Activated CD4-positive, alpha-beta memory T cell treated with anti-CD3 and anti-CD28 coated beads, Interleukin-2, amount 10 ng/mL, durations not matched to agents 7 days and 5 days (primary cell): ENCODE data around the gene AIF1L. TPM values are rescaled to one million over a fixed set of nuclear protein-coding genes. Genes with fewer than 3 reads are reported as not detected.
A peak's percentile ranks its signal among the peaks of the same experiment; 100 is the strongest.

ENCODE experiments used
- CTCF ChIA-PET: fragments of 350-600 bp; sonication (Branson Sonifier 250); formaldehyde crosslinking; loops from one replicate; lab custom pipeline; 2021; ENCODE audit warnings: antibody characterized with exemption, inconsistent platforms; lab: Charles Lee
- POLR2A ChIA-PET: fragments of 350-600 bp; sonication (Branson Sonifier 250); formaldehyde crosslinking; loops from one replicate; lab custom pipeline; 2021; ENCODE audit warnings: antibody characterized with exemption; lab: Charles Lee
- DNase-seq: peaks from one replicate; pipeline ENCODE4 v3.0.0-alpha.2; 2020
- H3K27ac Mint-ChIP-seq: one replicate; pipeline ENCODE4 v1.8.0; 2021; ENCODE audit warnings: mild to moderate bottlenecking, mixed read lengths
- H3K27me3 Mint-ChIP-seq: one replicate; pipeline ENCODE4 v1.8.0; 2021; ENCODE audit warnings: mixed read lengths
- H3K36me3 Mint-ChIP-seq: one replicate; pipeline ENCODE4 v1.8.0; 2021; ENCODE audit warnings: low read depth, mixed read lengths
- H3K4me1 Mint-ChIP-seq: one replicate; pipeline ENCODE4 v1.8.0; 2021; ENCODE audit warnings: mixed read lengths
- H3K4me3 Mint-ChIP-seq: one replicate; pipeline ENCODE4 v1.8.0; 2021; ENCODE audit warnings: mild to moderate bottlenecking, mixed read lengths
- H3K9me3 Mint-ChIP-seq: one replicate; pipeline ENCODE4 v1.8.0; 2021; ENCODE audit warnings: mixed read lengths
- total RNA-seq, 2 experiments: library from RNA; stranded (reverse); gene quantifications; one replicate each; pipeline ENCODE4 v1.2.3, GENCODE V29; 2021

Gene AIF1L
- total RNA-seq, 2 experiments from 2014 or later: 0.30 to 0.50 TPM

DNA sequence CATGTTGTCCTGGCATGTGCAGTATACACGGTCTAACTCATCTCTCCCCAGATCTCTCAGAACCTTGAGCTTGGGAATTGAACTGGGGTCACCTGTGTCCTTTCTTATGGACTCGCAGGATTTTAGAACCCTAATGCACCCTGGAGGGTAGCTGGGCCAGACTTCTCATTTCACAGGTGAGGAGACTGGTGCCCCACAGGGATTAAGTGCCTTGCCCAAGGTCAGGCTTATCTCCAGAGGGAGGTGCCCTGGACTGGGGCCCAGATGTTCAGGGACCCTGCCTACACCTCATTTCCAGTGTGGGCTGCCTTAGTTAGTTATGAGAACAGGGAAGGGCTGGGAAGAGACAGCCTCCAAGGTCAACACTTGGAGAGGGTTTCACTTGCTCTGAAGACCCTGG lies 25.0 kb downstream of the AIF1L start:
- no peaks in the 10 kb centered on the region for H3K9me3 Mint-ChIP-seq
- CTCF ChIA-PET: no interaction called here
- H3K4me3 Mint-ChIP-seq: no peak overlapping the region
- DNase-seq: no peak
- peaks cover 4% of the 10 kb centered on the region for H3K27me3 Mint-ChIP-seq
- POLR2A ChIA-PET: no interaction called here
- H3K36me3 Mint-ChIP-seq: no peaks in the 10 kb centered on the region
- no peak overlapping the region for H3K27ac Mint-ChIP-seq
- H3K4me1 Mint-ChIP-seq: peaks cover 14% of the 10 kb centered on the region

DNA sequence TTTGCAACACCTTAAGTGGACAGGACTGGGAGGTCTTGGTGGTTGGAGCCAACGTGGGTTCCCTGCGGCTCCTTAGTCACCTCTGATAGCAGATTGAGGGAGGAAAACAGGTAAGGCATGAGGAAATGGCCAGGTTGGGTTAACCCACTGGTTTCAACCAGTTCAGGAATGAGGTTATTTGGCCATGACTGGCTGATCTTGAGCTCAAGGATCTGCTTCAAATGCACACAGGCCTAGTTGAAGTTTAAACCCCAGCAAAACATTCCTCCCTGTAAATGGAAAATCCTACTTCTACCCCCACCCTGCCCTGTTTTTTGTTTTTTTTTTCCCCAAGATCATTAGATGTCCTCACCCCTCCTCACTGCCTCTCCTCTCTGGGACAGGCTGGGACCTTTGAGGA lies 25.8 kb downstream of the AIF1L start:
- no peak overlapping the region for H3K4me3 Mint-ChIP-seq
- CTCF ChIA-PET: no interaction called here

DNA sequence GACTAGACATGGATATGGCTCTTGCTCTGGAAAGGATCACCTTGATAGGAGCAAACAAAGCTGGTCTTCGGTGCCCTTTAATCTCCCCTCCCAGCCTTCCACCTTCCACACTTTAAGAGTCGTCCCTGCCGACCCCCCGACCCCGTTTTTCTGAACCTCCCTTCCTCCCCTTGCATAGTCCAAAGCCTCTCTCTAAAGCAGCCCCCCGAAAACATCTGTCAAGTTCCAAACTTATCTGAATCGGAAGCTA lies 28.6 kb downstream of the AIF1L start:
- peak overlapping the region; percentile 94 for H3K27ac Mint-ChIP-seq
- H3K27me3 Mint-ChIP-seq: no peaks in the 10 kb centered on the region
- CTCF ChIA-PET: interaction anchor here (0.5 to 1.7 kb wide), 3 partner anchors 55 to 212 kb away, joined by 3 to 6 read pairs (median 5); no protein-coding TSS in a partner anchor
- DNase-seq: peak; percentile 19
- peak overlapping the region; percentile 95 for H3K4me3 Mint-ChIP-seq
- H3K9me3 Mint-ChIP-seq: no peaks in the 10 kb centered on the region
- H3K36me3 Mint-ChIP-seq: peaks cover 27% of the 10 kb centered on the region
- POLR2A ChIA-PET: interaction anchor here (0.6 to 2.2 kb wide), 40 partner anchors 9 to 1820 kb away, joined by 3 to 19 read pairs (median 5); partner anchors contain the start of genes AIF1L, DDX31, EXOSC2 and FAM78A
- peaks cover 33% of the 10 kb centered on the region for H3K4me1 Mint-ChIP-seq

More for the DNA sequence above, 25.8 kb downstream of the AIF1L start:
- no peak for DNase-seq
- Mint-ChIP-seq H3K27ac (no peak overlapping the region), H3K36me3 (no peaks in the 10 kb centered on the region), H3K9me3 (no peaks in the 10 kb centered on the region), H3K27me3 (peaks cover 2% of the 10 kb centered on the region), H3K4me1 (peaks cover 20% of the 10 kb centered on the region)
- POLR2A ChIA-PET: no interaction called here

DNA sequence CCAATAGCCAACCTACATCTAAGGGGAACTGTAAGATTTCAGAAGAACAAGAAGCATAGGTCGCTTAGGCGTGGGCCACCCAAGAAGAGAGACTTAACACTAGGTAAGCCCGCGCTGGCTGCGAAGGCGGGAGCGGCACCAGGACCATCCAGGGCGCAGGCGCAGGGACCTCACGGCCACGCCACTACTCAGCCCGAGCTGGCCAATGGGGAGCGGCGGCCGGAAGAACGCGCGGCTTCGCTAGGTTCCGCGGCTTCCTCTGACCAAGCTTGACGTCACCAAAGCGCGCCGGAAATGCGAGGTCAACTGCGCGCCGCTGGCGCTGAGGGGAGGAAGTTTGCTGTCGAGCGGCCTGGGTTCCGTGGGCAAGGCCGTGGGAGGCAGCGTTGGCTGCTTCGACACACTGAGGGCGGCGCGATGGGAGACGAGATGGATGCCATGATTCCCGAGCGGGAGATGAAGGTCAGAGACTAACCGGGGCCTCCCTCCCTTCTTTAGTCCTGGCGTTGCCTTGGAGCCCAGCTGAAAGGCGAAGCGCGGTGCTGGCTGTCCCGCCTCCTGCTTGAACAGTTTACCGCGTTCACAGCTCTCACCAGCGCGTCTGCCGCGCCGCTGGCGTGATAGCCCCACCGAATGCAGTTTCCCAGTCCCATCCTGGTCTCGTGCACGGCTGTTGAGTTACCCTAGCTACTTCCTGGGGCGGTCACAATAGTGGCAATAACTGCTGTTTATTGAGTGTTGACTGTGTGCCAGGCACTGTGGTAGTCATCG lies 29.1 kb downstream of the AIF1L start, which contains the start of gene NUP214:
Gene NUP214, plus strand, starts transcription at position 299 of the 771 bp plus-strand sequence. Its CDS starts 119 bp downstream, at position 418.
- ChIA-PET POLR2A (interaction anchor here (0.6 to 2.2 kb wide), 45 partner anchors 8 to 1819 kb away, joined by 3 to 19 read pairs (median 4); partner anchors contain the start of genes AIF1L, DDX31, EXOSC2 and FAM78A), CTCF (interaction anchor here (0.5 to 1.7 kb wide), 4 partner anchors 10 to 211 kb away, joined by 3 to 6 read pairs (median 4); no protein-coding TSS in a partner anchor)
- no peaks in the 10 kb centered on the region for H3K27me3 Mint-ChIP-seq
- peaks cover 35% of the 10 kb centered on the region for H3K4me1 Mint-ChIP-seq
- peak within 1 kb of the TSS; percentile 94 for H3K27ac Mint-ChIP-seq
- H3K36me3 Mint-ChIP-seq: peaks cover 29% of the 10 kb centered on the region
- DNase-seq: peak; percentile 100
- H3K4me3 Mint-ChIP-seq: peak within 1 kb of the TSS; percentile 95
- H3K9me3 Mint-ChIP-seq: no peaks in the 10 kb centered on the region

DNA sequence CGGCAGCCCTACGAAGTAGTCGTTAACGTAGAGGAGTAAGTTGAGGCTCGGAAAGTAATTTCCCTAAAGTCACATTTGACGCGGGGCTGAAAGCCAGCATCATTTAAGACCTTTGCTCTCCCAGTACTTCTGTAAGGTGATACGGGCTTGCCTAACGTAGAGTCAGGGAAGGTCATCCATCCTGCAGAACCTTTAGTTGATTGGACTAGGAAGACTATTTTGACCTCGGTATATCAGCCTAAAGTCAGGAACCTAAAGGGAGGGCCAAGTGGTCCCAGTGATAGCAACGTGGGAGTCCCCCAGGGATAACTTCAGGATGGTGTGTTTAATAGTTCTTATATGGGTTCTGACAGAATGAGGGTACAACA lies 29.7 kb downstream of the AIF1L start:
- CTCF ChIA-PET: no interaction called here
- Mint-ChIP-seq H3K36me3 (peaks cover 31% of the 10 kb centered on the region), H3K4me3 (peak overlapping the region; percentile 95), H3K27ac (peak overlapping the region; percentile 94), H3K27me3 (no peaks in the 10 kb centered on the region), H3K9me3 (no peaks in the 10 kb centered on the region), H3K4me1 (peaks cover 36% of the 10 kb centered on the region)
- POLR2A ChIA-PET: interaction anchor here (0.9 to 2.2 kb wide), 26 partner anchors 8 to 1819 kb away, joined by 3 to 19 read pairs (median 7); partner anchors contain the start of genes FAM78A, MED27 and TSC1
- DNase-seq: no peak

DNA sequence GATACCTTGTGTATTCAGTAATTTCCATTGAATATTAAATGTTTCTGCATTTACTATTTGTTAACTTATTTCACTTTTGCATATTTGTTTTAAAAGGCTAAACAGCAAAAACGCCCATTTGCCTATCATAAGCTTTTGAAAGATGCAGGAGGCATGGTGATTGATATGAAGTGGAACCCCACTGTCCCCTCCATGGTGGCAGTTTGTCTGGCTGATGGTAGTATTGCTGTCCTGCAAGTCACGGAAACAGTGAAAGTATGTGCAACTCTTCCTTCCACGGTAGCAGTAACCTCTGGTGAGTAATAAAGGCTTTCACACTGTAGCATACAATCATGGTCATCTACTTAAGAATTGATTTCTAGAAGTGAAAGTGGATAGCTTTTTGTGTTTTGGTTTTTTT lies 32.9 kb downstream of the AIF1L start:
- Mint-ChIP-seq H3K27ac (no peak overlapping the region), H3K4me1 (peaks cover 36% of the 10 kb centered on the region)

DNA sequence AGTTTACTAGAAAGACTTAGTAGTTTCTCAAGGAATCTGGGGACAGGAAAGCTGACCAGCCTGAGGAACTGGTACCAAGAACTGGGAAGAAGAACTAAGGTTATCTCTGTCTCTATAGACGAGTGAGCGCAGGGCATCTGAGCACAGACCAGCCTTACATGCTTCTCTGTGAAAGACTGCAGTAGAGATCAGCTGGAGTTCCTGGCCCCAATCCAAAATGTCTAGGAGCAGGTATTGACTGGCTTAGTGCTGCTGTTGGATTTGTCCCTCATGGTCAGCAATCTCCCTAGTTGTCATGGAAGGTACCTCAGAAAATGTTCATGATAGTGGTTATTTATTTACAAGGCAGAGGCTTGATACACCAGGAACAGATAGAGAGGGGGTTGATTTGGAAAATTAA lies 42.3 kb downstream of the AIF1L start:
- Mint-ChIP-seq H3K4me3 (no peak overlapping the region), H3K9me3 (no peaks in the 10 kb centered on the region), H3K36me3 (peaks cover 61% of the 10 kb centered on the region), H3K27me3 (no peaks in the 10 kb centered on the region), H3K4me1 (no peaks in the 10 kb centered on the region), H3K27ac (no peak overlapping the region)
- ChIA-PET CTCF (no interaction called here), POLR2A (interaction anchor here (1.5 kb wide), 1 partner anchor 13 kb away, joined by 8 read pairs; the partner anchor contains the start of gene NUP214)
- DNase-seq: no peak

More for the DNA sequence above, 32.9 kb downstream of the AIF1L start:
- Mint-ChIP-seq H3K4me3 (no peak overlapping the region), H3K27me3 (no peaks in the 10 kb centered on the region), H3K36me3 (peaks cover 50% of the 10 kb centered on the region), H3K9me3 (no peaks in the 10 kb centered on the region)
- CTCF ChIA-PET: interaction anchor here (0.7 kb wide), 1 partner anchor 1238 kb away, joined by 3 read pairs; no protein-coding TSS in a partner anchor
- POLR2A ChIA-PET: interaction anchor here (1.6 kb wide), 1 partner anchor 244 kb away, joined by 3 read pairs; no protein-coding TSS in a partner anchor
- no peak for DNase-seq

DNA sequence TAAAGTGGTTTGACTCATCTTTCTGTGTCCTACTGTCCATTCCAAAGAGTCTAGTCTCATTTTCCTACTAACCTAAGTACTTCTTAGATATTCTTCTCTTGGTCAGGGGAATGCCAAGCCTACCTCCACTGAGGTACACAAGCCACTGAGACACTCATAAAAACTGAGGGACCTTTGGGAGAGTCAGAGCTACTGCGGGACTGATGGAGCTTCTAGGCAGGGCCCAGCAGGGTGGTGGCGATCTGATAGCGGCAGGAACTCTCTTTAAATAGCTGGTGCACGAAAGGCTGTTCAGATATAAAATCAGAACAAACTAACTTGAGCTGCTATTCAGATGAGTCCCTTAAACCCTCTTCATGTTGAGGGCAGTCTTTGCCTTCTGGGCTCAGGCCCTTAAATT lies 43.8 kb downstream of the AIF1L start:
- ChIA-PET POLR2A (no interaction called here), CTCF (no interaction called here)
- Mint-ChIP-seq H3K27me3 (no peaks in the 10 kb centered on the region), H3K4me1 (no peaks in the 10 kb centered on the region), H3K36me3 (peaks cover 62% of the 10 kb centered on the region), H3K27ac (no peak overlapping the region), H3K4me3 (no peak overlapping the region), H3K9me3 (no peaks in the 10 kb centered on the region)
- no peak for DNase-seq

DNA sequence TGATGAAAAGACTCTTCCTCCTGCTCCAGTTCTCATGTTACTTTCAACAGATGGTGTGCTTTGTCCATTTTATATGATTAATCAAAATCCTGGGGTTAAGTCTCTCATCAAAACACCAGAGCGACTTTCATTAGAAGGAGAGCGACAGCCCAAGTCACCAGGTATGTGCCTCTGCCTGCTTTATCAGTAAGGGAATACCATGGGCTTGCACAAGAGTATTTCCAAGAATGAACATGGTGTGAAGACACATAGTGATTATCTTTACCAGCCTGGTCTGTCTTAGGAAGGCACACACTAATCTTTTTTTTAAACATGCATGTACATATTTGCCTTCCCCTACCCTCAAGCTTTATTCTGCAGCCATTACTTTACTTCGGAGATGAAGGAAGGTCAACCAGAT lies 44.2 kb downstream of the AIF1L start:
- Mint-ChIP-seq H3K36me3 (peaks cover 65% of the 10 kb centered on the region), H3K27me3 (no peaks in the 10 kb centered on the region), H3K4me3 (no peak overlapping the region), H3K27ac (no peak overlapping the region), H3K9me3 (no peaks in the 10 kb centered on the region), H3K4me1 (no peaks in the 10 kb centered on the region)
- CTCF ChIA-PET: no interaction called here
- POLR2A ChIA-PET: no interaction called here
- DNase-seq: no peak

DNA sequence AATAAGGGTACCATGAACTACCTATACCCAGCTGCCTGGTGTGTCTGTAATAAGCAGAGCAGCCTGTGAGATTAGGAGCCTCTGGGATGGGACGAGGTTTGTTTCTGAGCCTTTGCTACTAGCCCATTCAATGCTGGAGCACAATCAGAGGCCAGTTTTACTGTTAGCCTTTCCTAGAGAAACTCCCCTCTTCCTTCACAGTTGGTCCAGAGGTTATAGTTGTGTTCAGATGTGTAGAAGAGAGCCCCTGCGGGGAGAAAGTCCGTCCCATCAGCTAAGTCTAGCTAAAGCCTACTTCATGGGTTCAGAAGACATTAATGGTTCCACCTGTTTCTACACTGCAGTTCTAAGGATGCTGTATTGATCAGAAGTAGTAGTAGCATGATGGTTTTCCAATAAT lies 45.8 kb downstream of the AIF1L start:
- ChIA-PET CTCF (interaction anchor here (1.4 to 1.7 kb wide), 3 partner anchors 9 to 208 kb away, joined by 3 to 6 read pairs (median 3); no protein-coding TSS in a partner anchor), POLR2A (no interaction called here)
- Mint-ChIP-seq H3K27me3 (no peaks in the 10 kb centered on the region), H3K4me1 (no peaks in the 10 kb centered on the region), H3K4me3 (no peak overlapping the region), H3K9me3 (no peaks in the 10 kb centered on the region), H3K27ac (no peak overlapping the region), H3K36me3 (peaks cover 60% of the 10 kb centered on the region)
- no peak for DNase-seq

DNA sequence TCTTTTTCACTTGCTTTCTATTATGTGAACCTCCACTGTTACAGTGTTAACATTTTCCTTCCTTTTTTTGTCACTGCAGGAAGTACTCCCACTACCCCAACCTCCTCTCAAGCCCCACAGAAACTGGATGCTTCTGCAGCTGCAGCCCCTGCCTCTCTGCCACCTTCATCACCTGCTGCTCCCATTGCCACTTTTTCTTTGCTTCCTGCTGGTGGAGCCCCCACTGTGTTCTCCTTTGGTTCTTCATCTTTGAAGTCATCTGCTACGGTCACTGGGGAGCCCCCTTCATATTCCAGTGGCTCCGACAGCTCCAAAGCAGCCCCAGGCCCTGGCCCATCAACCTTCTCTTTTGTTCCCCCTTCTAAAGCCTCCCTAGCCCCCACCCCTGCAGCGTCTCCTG lies 47.9 kb downstream of the AIF1L start:
- no peak overlapping the region for H3K27ac Mint-ChIP-seq

DNA sequence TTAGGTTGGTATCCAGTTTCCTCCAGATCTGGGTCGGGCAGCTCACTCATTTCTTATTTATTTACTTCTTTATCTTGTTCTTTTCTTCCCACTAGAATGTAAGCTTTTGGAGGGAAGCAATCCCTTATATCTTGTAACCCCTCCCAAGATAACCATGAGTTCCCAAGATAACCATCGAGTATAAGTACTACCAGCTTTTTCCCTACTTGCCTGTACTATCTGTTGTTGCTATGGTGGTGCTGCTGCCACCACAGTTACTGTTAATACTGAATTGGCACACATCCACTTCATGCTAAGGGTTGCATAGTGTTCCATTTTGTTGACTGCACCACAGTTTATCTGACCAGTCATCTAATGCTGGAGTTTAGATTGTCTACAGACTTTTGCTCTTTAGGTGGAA lies 48.9 kb downstream of the AIF1L start:
- DNase-seq: no peak
- no peaks in the 10 kb centered on the region for H3K27me3 Mint-ChIP-seq
- no peaks in the 10 kb centered on the region for H3K9me3 Mint-ChIP-seq
- POLR2A ChIA-PET: interaction anchor here (0.8 kb wide), 1 partner anchor 20 kb away, joined by 3 read pairs; the partner anchor contains the start of gene NUP214
- H3K27ac Mint-ChIP-seq: no peak overlapping the region
- H3K4me1 Mint-ChIP-seq: no peaks in the 10 kb centered on the region
- H3K4me3 Mint-ChIP-seq: no peak overlapping the region
- CTCF ChIA-PET: interaction anchor here (1.3 kb wide), 1 partner anchor 191 kb away, joined by 4 read pairs; no protein-coding TSS in a partner anchor
- H3K36me3 Mint-ChIP-seq: peaks cover 62% of the 10 kb centered on the region

More for the DNA sequence above, 47.9 kb downstream of the AIF1L start:
- H3K27me3 Mint-ChIP-seq: no peaks in the 10 kb centered on the region
- no peak overlapping the region for H3K4me3 Mint-ChIP-seq
- no peaks in the 10 kb centered on the region for H3K9me3 Mint-ChIP-seq
- CTCF ChIA-PET: no interaction called here
- H3K36me3 Mint-ChIP-seq: peaks cover 62% of the 10 kb centered on the region
- H3K4me1 Mint-ChIP-seq: no peaks in the 10 kb centered on the region
- no peak for DNase-seq
- POLR2A ChIA-PET: interaction anchor here (0.9 kb wide), 1 partner anchor 315 kb away, joined by 3 read pairs; no protein-coding TSS in a partner anchor

DNA sequence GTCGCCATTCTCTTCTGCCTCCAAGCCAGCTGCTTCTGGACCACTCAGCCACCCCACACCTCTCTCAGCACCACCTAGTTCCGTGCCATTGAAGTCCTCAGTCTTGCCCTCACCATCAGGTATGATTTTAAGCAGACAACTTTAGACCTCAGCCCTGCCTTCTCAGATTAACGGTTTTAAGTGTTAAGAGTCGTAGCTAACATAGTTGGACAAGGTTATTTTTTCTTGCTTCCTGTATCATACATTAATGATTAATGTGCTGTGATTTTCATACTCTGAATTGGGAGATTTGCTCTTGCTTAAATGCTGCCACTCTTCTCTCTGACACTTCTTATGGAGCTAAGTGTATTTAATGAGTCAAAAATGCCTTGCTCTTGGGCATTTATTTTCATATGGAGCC lies 49.9 kb downstream of the AIF1L start:
- H3K36me3 Mint-ChIP-seq: peaks cover 60% of the 10 kb centered on the region
- no peak overlapping the region for H3K27ac Mint-ChIP-seq
- H3K9me3 Mint-ChIP-seq: no peaks in the 10 kb centered on the region
- DNase-seq: no peak
- ChIA-PET CTCF (interaction anchor here (1.3 kb wide), 1 partner anchor 190 kb away, joined by 4 read pairs; no protein-coding TSS in a partner anchor), POLR2A (interaction anchor here (0.8 kb wide), 1 partner anchor 21 kb away, joined by 3 read pairs; the partner anchor contains the start of gene NUP214)
- H3K4me3 Mint-ChIP-seq: no peak overlapping the region
- H3K27me3 Mint-ChIP-seq: no peaks in the 10 kb centered on the region
- H3K4me1 Mint-ChIP-seq: no peaks in the 10 kb centered on the region
